ENCODE results near the gene CHRNA3.

DNA sequence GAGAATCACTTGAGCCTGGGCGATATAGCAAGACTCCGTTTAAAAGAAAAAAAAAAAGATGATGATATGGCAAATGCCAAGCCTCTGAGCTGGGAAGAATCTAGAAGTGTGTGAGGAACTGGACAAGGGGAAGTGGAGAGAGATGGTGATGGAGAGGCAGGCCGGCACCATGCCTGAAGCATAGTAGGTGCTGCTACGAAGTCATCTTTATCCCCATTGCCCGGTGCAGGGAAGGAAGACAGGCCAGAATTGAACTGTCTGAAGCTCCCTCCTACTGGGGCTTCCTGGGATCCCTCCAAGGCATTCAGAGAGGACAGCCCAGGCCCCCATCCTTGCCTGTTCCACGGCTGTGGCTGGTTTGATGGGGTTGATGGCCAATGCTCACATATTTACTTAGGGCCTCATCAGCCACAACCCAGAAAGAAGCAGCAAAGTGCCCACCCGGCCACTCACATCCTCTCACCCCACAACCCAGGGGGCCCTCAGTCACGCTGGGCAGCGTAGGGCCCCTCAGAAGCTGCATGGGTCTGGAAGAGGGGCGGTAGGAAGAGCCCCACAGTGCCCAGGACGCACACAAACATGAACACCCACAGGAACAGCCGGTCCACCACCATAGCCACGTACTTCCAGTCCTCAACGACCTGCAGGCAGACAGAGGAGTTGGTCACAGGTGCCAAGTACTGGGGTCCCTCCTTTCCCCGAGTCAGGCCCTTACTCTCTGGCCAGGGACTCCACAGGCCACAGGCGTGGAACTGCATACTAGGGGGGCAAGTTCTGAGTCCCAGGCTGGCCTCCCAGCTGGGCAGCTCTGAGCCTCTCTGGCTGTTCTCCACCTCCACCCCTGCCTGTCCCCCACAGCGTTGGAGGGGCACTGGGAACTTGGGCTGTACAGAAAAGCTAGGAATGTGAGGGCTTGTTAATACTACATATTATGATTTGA is 4.1 kb upstream of the CHRNA3 start:
- TF ChIP-seq, protein P1, sequence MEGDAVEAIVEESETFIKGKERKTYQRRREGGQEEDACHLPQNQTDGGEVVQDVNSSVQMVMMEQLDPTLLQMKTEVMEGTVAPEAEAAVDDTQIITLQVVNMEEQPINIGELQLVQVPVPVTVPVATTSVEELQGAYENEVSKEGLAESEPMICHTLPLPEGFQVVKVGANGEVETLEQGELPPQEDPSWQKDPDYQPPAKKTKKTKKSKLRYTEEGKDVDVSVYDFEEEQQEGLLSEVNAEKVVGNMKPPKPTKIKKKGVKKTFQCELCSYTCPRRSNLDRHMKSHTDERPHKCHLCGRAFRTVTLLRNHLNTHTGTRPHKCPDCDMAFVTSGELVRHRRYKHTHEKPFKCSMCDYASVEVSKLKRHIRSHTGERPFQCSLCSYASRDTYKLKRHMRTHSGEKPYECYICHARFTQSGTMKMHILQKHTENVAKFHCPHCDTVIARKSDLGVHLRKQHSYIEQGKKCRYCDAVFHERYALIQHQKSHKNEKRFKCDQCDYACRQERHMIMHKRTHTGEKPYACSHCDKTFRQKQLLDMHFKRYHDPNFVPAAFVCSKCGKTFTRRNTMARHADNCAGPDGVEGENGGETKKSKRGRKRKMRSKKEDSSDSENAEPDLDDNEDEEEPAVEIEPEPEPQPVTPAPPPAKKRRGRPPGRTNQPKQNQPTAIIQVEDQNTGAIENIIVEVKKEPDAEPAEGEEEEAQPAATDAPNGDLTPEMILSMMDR (IDR thresholded peaks at IDR 0.05): no peak
- no peak for TF ChIP-seq POLR2AphosphoS5 (IDR thresholded peaks at IDR 0.05)
